H1 (cell line): ENCODE measurements around the gene KRTAP10-12. TPM values are rescaled to one million over a fixed set of nuclear protein-coding genes. Genes with fewer than 3 reads are reported as not detected.

Experiments used
- CTCF ChIA-PET: fragments of 300-600 bp; sonication (Branson Sonifier 250); formaldehyde crosslinking; loops from one replicate; lab custom pipeline; 2021; ENCODE audit not compliant: partially characterized antibody; lab: Charles Lee
- POLR2A ChIA-PET: fragments of 300-600 bp; sonication (Branson Sonifier 250); formaldehyde crosslinking; loops from one replicate; lab custom pipeline; 2021; ENCODE audit warnings: inconsistent platforms; ENCODE audit not compliant: partially characterized antibody; lab: Charles Lee
- DNase-seq, 2 experiments: peaks; one replicate each; pipeline versions ENCODE4 v3.0.0 to v3.0.0-alpha.2; 2010 to 2022; ENCODE audit warnings: low spot score in 2 of 2, low read depth in 1 of 2, mixed read lengths in 1 of 2
- FAIRE-seq: peaks from 2 replicates; lab custom pipeline; 2011; peaks lifted over from hg19 to GRCh38; lab: Jason Lieb, UNC
- H2AFZ ChIP-seq: 2 replicates; pipeline ENCODE4 v1.8.1; 2012; ENCODE audit warnings: low read length, inconsistent platforms
- H2AK5ac ChIP-seq: 2 replicates; pipeline ENCODE4 v1.6.1; 2013; ENCODE audit warnings: low read depth, low read length
- H2BK120ac ChIP-seq: replicated peaks from 2 replicates; pipeline ENCODE3; 2013; ENCODE audit warnings: low read depth, low read length, inconsistent platforms
- H2BK12ac ChIP-seq: 2 replicates; pipeline ENCODE4 v1.6.1; 2013; ENCODE audit warnings: low read depth, low read length
- H2BK15ac ChIP-seq: 2 replicates; pipeline ENCODE4 v1.6.1; 2013; ENCODE audit warnings: low read length
- H2BK20ac ChIP-seq: 2 replicates; pipeline ENCODE4 v1.6.1; 2013; ENCODE audit warnings: low read length
- H2BK5ac ChIP-seq: 2 replicates; pipeline ENCODE4 v1.6.1; 2013; ENCODE audit warnings: low read depth, low read length
- H3K14ac ChIP-seq: 2 replicates; pipeline ENCODE4 v1.6.1; 2013; ENCODE audit warnings: inconsistent platforms; ENCODE audit not compliant: insufficient read length
- H3K18ac ChIP-seq: 2 replicates; pipeline ENCODE4 v1.6.1; 2013; ENCODE audit warnings: low read length; ENCODE audit errors: extremely low read depth
- H3K23ac ChIP-seq: 2 replicates; pipeline ENCODE4 v1.6.1; 2013; ENCODE audit warnings: inconsistent platforms; ENCODE audit not compliant: insufficient read length
- H3K23me2 ChIP-seq: 2 replicates; pipeline ENCODE4 v1.6.1; 2013; ENCODE audit warnings: low read depth, low read length
- H3K27ac ChIP-seq: 2 replicates; pipeline ENCODE4 v1.6.1; 2011; ENCODE audit warnings: low read depth, low read length, inconsistent platforms
- H3K27me3 ChIP-seq, 4 experiments: replicated peaks in 1 of 4; 1 replicate in 1 of 4; 2 replicates in 3 of 4; pipeline versions ENCODE4 v1.6.1 to v1.8.1; 2011 to 2013; ENCODE audit warnings: low read length in 3 of 4, mild to moderate bottlenecking in 3 of 4, inconsistent platforms in 2 of 4, mixed read lengths in 2 of 4, moderate library complexity in 1 of 4; ENCODE audit not compliant: control insufficient read depth in 3 of 4, insufficient read depth in 3 of 4; ENCODE audit errors: extremely low read depth in 1 of 4
- H3K36me3 ChIP-seq, 4 experiments: 2 replicates each; pipeline versions ENCODE4 v1.6.1 to v1.8.1; 2011 to 2013; ENCODE audit warnings: mild to moderate bottlenecking in 4 of 4, low read length in 3 of 4, moderate library complexity in 2 of 4, control low read depth in 1 of 4, inconsistent platforms in 1 of 4; ENCODE audit not compliant: insufficient read depth in 4 of 4, control insufficient read depth in 2 of 4
- H3K4ac ChIP-seq: replicated peaks from 2 replicates; pipeline ENCODE3; 2013; ENCODE audit warnings: low read length, low read depth, mixed read lengths, inconsistent platforms; ENCODE audit not compliant: insufficient read length
- H3K4me1 ChIP-seq, 4 experiments: replicated peaks in 1 of 4; 1 replicate in 1 of 4; 2 replicates in 3 of 4; pipeline versions ENCODE4 v1.6.1 to v1.8.1; 2011 to 2013; ENCODE audit warnings: low read length in 3 of 4, inconsistent platforms in 2 of 4, mixed read lengths in 1 of 4; ENCODE audit not compliant: insufficient read depth in 4 of 4, control insufficient read depth in 3 of 4
- H3K4me2 ChIP-seq, 2 experiments: 2 replicates each; pipeline versions ENCODE4 v1.6.1 to v1.8.1; 2011 to 2013; ENCODE audit warnings: low read depth in 2 of 2, low read length in 2 of 2, control low read depth in 1 of 2, inconsistent platforms in 1 of 2, mild to moderate bottlenecking in 1 of 2; ENCODE audit not compliant: insufficient read depth in 1 of 2
- H3K4me3 ChIP-seq, 4 experiments: fragments of 200-600, 300-600 bp in 1 of 4; sonication (generic), shearing (Covaris generic), sonication (Bioruptor Twin) in 1 of 4; 2 replicates each; pipeline versions ENCODE4 v1.5.1 to v1.8.1; 2011 to 2016; ENCODE audit warnings: low read length in 4 of 4, low read depth in 3 of 4, control low read depth in 2 of 4, inconsistent platforms in 2 of 4, mild to moderate bottlenecking in 2 of 4, mixed read lengths in 1 of 4, moderate library complexity in 1 of 4; ENCODE audit not compliant: insufficient read depth in 2 of 4; ENCODE audit errors: extremely low read depth in 1 of 4
- H3K56ac ChIP-seq: replicated peaks from 2 replicates; pipeline ENCODE3; 2013; ENCODE audit warnings: low read depth, mild to moderate bottlenecking, mixed read lengths, low read length, inconsistent platforms; ENCODE audit not compliant: insufficient read length
- H3K79me1 ChIP-seq: 2 replicates; pipeline ENCODE4 v1.6.1; 2013; ENCODE audit warnings: low read depth, low read length, control low read depth
- H3K79me2 ChIP-seq, 2 experiments: 2 replicates each; pipeline versions ENCODE4 v1.6.1 to v1.8.1; 2012 to 2013; ENCODE audit warnings: low read length in 2 of 2, mild to moderate bottlenecking in 2 of 2, inconsistent platforms in 1 of 2; ENCODE audit not compliant: insufficient read depth in 2 of 2, control insufficient read depth in 1 of 2
- H3K9ac ChIP-seq, 4 experiments: replicated peaks in 1 of 4; 1 replicate in 1 of 4; 2 replicates in 3 of 4; pipeline versions ENCODE4 v1.6.1 to v1.8.1; 2011 to 2013; ENCODE audit warnings: low read depth in 3 of 4, low read length in 3 of 4, control low read depth in 2 of 4, mild to moderate bottlenecking in 2 of 4, moderate library complexity in 2 of 4, inconsistent platforms in 1 of 4; ENCODE audit errors: extremely low read depth in 1 of 4
- H3K9me3 ChIP-seq, 2 experiments: 2 replicates each; pipeline versions ENCODE4 v1.6.1 to v1.8.1; 2012 to 2013; ENCODE audit warnings: mild to moderate bottlenecking in 2 of 2, moderate library complexity in 2 of 2, control low read depth in 1 of 2, inconsistent platforms in 1 of 2, low read depth in 1 of 2, low read length in 1 of 2, mixed read lengths in 1 of 2; ENCODE audit not compliant: insufficient read depth in 2 of 2
- H4K20me1 ChIP-seq, 2 experiments: replicated peaks in 1 of 2; 2 replicates each; pipeline versions ENCODE3 to v1.8.1; 2011 to 2013; ENCODE audit warnings: inconsistent platforms in 2 of 2, low read length in 2 of 2, mild to moderate bottlenecking in 1 of 2; ENCODE audit not compliant: insufficient read depth in 2 of 2, control insufficient read depth in 1 of 2
- H4K5ac ChIP-seq: 2 replicates; pipeline ENCODE4 v1.6.1; 2013; ENCODE audit warnings: low read length, low read depth, mixed read lengths, inconsistent platforms; ENCODE audit not compliant: insufficient read length
- H4K8ac ChIP-seq: 2 replicates; pipeline ENCODE4 v1.8.0; 2013; ENCODE audit warnings: mild to moderate bottlenecking, moderate library complexity, low read length, inconsistent platforms; ENCODE audit not compliant: insufficient read depth; ENCODE audit errors: extremely low read depth
- H4K91ac ChIP-seq: replicated peaks from 2 replicates; pipeline ENCODE3; 2013; ENCODE audit warnings: low read length, mixed read lengths, inconsistent platforms; ENCODE audit not compliant: insufficient read length
- CBX5 ChIP-seq: fragments of 300-800, 300-1000 bp; sonication (generic); IDR thresholded peaks from 2 replicates; pipeline ENCODE4 v1.7.1; 2016; ENCODE audit warnings: antibody characterized with exemption, low read length, low read depth
- CHD2 ChIP-seq: IDR thresholded peaks from 2 replicates; pipeline ENCODE4 v1.6.1; 2012; ENCODE audit warnings: low read length, improper control_type of control experiment
- GABPA ChIP-seq: IDR thresholded peaks from 2 replicates; pipeline ENCODE4 v1.6.1; 2011; ENCODE audit warnings: mild to moderate bottlenecking, low read length, moderate library complexity, borderline replicate concordance; ENCODE audit not compliant: insufficient read depth
- KDM5A ChIP-seq: fragments of 200-600 bp; IDR thresholded peaks from 2 replicates; pipeline ENCODE4 v1.7.1; 2012; ENCODE audit warnings: mild to moderate bottlenecking, low read length, inconsistent platforms, mixed read lengths
- POLR2A ChIP-seq, 2 experiments: IDR thresholded peaks; 1 replicate in 1 of 2; 2 replicates in 1 of 2; pipeline ENCODE4 v1.6.1; 2011; ENCODE audit warnings: low read depth in 2 of 2, low read length in 2 of 2, mild to moderate bottlenecking in 2 of 2; ENCODE audit errors: control extremely low read depth in 1 of 2
- SIX5 ChIP-seq: IDR thresholded peaks from 2 replicates; pipeline ENCODE4 v1.6.1; 2011; ENCODE audit warnings: mild to moderate bottlenecking, low read depth, low read length
- WGBS, 2 experiments: shearing (Covaris generic) in 1 of 2; methylation state at CpG; one replicate each; pipeline versions ENCODE4 v1.1.6 to v1.1.7; 2013 to 2015; ENCODE audit warnings: low lambda C conversion rate in 2 of 2, mixed read lengths in 2 of 2, inconsistent platforms in 1 of 2, low coverage in 1 of 2, missing lambda C conversion rate in 1 of 2; ENCODE audit not compliant: insufficient replicate concordance in 2 of 2, insufficient coverage in 1 of 2, insufficient read length in 1 of 2; ENCODE audit errors: extremely low coverage in 1 of 2, missing lambda C conversion rate in 1 of 2; 5-methylcytosine and 5-hydroxymethylcytosine counted together
- polyA plus RNA-seq, 7 experiments: library from polyadenylated mRNA; depleted of rRNA in 3 of 7; stranded (reverse) in 5 of 7; unstranded in 2 of 7; fragments of >200 nt in 5 of 7; fragments of 200-250 nt in 2 of 7; gene quantifications; 1 replicate in 5 of 7; 2 replicates in 1 of 7; 4 replicates in 1 of 7; pipeline versions ENCODE4 v1.2.1 to v1.2.3, GENCODE V29; 2011 to 2013; ENCODE audit warnings: missing spikeins in 2 of 7, mixed read lengths in 2 of 7
- total RNA-seq: library from RNA; stranded (reverse); fragmentation: NEBNext Ultra II Directional; extraction: Animal tissue kit (Norgen Biotek cat#: 25700); gene quantifications from 2 replicates; pipeline ENCODE4 v1.2.1, GENCODE V29; 2021

KRTAP10-12 gene
- total and polyA plus RNA-seq, 2 of the 8 experiments (the other 6 are each of a cell fraction or from before 2014, with no cell fraction given): not detected

GRCh38 chr21:44648557-44649311 lies 48.2 kb upstream of the KRTAP10-12 start:
- no peak overlapping the region for H3K4me2 ChIP-seq
- no peak overlapping the region for H3K56ac ChIP-seq
- TF ChIP-seq POLR2A (IDR thresholded peaks at IDR 0.05; ENCODE audit: control extremely low read depth in 1 of 2, low read depth in 2 of 2, low read length in 2 of 2): no peak
- TF ChIP-seq CBX5: no peak
- TF ChIP-seq KDM5A: no peak
- TF ChIP-seq SIX5: no peak
- TF ChIP-seq CHD2: no peak
- no peak for TF ChIP-seq GABPA
- no peak overlapping the region for H3K27ac ChIP-seq
- H3K4me3 ChIP-seq: no peak overlapping the region
- H2AK5ac ChIP-seq: no peak overlapping the region
- H3K4ac ChIP-seq: no peak overlapping the region
- no peak overlapping the region for H4K91ac ChIP-seq
- H3K27me3 ChIP-seq: peaks cover 0 to 2% (median 0%) of the 10 kb centered on the region in 4 experiments; a peak in 1 of 7 replicates
- peak overlapping the region; percentile 32; the same call in 1 of the 2 replicates for H3K18ac ChIP-seq
- H4K20me1 ChIP-seq: no peaks in the 10 kb centered on the region
- H4K5ac ChIP-seq: no peak overlapping the region
- CTCF ChIA-PET: interaction anchor here (0.8 to 2.1 kb wide), 4 partner anchors 17 to 151 kb away, joined by 3 to 8 read pairs (median 4); no protein-coding TSS in a partner anchor
- peaks cover 0 to 14% (median 4%) of the 10 kb centered on the region in 4 experiments; a peak in 3 of 7 replicates for H3K4me1 ChIP-seq
- no peak for DNase-seq
- no peak overlapping the region for H3K23ac ChIP-seq
- no peak overlapping the region for H3K9ac ChIP-seq
- H2BK12ac ChIP-seq: peak overlapping the region; percentile 80; the same call in 1 of the 2 replicates
- no peaks in the 10 kb centered on the region for H3K36me3 ChIP-seq
- FAIRE-seq: no peak
- H2BK120ac ChIP-seq: no peak overlapping the region
- H3K9me3 ChIP-seq: peaks cover 0 to 3% of the 10 kb centered on the region in 2 experiments; a peak in 3 of 4 replicates
- H3K79me2 ChIP-seq: no peaks in the 10 kb centered on the region
- POLR2A ChIA-PET: no interaction called here
- no peaks in the 10 kb centered on the region for H3K23me2 ChIP-seq
- no peaks in the 10 kb centered on the region; the same call in 1 of the 2 replicates for H3K79me1 ChIP-seq
- no peak overlapping the region for H2AFZ ChIP-seq
- H4K8ac ChIP-seq: peak overlapping the region; percentile 18; the same call in 1 of the 2 replicates
- H2BK15ac ChIP-seq: 0 out of 2 replicates have a peak overlapping the region, but pooled peaks have one; percentile 16
- WGBS, 2 experiments: 93% methylated on average over 33 of the region's 33 CpGs; no CpG with 5 or more reads in 1 of the 2 experiments
- no peak overlapping the region for H3K14ac ChIP-seq
- H2BK5ac ChIP-seq: no peak overlapping the region
- H2BK20ac ChIP-seq: no peak overlapping the region
